CD1c-positive myeloid dendritic cell (primary cell): ENCODE data around the gene DOK4.
"Not testable (repeated sequence)": the region's sequence is repeated elsewhere in the genome, so short reads cannot be mapped to it uniquely, and the experiment has no call there.

ENCODE experiments used
- DNase-seq: peaks from one replicate; pipeline ENCODE4 v3.0.0-alpha.2; 2016; ENCODE audit errors: extremely low spot score

Gene DOK4

GRCh38 chr16:57446531-57447185 lies 39.6 kb downstream of the DOK4 start:
- peak; percentile 5 for DNase-seq

- DNase-seq = no peak
Measured at GRCh38 chr16:57445510-57445909, 40.8 kb downstream of the DOK4 start.

- DNase-seq = no peak
Measured at GRCh38 chr16:57444711-57445110, 41.6 kb downstream of the DOK4 start.

- not testable (repeated sequence) for DNase-seq
Measured at GRCh38 chr16:57440551-57440950, 45.7 kb downstream of the DOK4 start.

- DNase-seq = not testable (repeated sequence)
Measured at GRCh38 chr16:57439947-57440346, 46.3 kb downstream of the DOK4 start.

GRCh38 chr16:57435838-57436237 lies 50.5 kb downstream of the DOK4 start:
- no peak for DNase-seq

GRCh38 chr16:57434003-57434402 lies 52.3 kb downstream of the DOK4 start:
- DNase-seq = no peak

GRCh38 chr16:57432989-57433388 lies 53.3 kb downstream of the DOK4 start:
- no peak for DNase-seq

GRCh38 chr16:57432505-57432904 lies 53.8 kb downstream of the DOK4 start:
- no peak for DNase-seq

- no peak for DNase-seq
Measured at GRCh38 chr16:57430955-57431354, 55.3 kb downstream of the DOK4 start.

- DNase-seq = no peak
Measured at GRCh38 chr16:57427824-57428223, 58.5 kb downstream of the DOK4 start.

GRCh38 chr16:57427307-57427706 lies 59.0 kb downstream of the DOK4 start:
- no peak for DNase-seq

GRCh38 chr16:57426356-57426755 lies 59.9 kb downstream of the DOK4 start:
- DNase-seq = no peak

GRCh38 chr16:57424583-57424982 lies 61.7 kb downstream of the DOK4 start:
- DNase-seq = no peak

- DNase-seq = no peak
Measured at GRCh38 chr16:57423152-57423551, 63.1 kb downstream of the DOK4 start.

GRCh38 chr16:57422026-57422944 lies 64.0 kb downstream of the DOK4 start:
- peak; percentile 35 for DNase-seq
